ENCODE data around the gene MDP1.
A peak's percentile ranks its signal among the peaks of the same experiment; 100 is the strongest.
"Not testable (repeated sequence)": the region's sequence is repeated elsewhere in the genome, so short reads cannot be mapped to it uniquely, and the experiment has no call there.

MDP1 gene

GRCh38 chr14:24231263-24232120, 15.6 kb upstream of the MDP1 start:
- no peak for DNase-seq

DNA sequence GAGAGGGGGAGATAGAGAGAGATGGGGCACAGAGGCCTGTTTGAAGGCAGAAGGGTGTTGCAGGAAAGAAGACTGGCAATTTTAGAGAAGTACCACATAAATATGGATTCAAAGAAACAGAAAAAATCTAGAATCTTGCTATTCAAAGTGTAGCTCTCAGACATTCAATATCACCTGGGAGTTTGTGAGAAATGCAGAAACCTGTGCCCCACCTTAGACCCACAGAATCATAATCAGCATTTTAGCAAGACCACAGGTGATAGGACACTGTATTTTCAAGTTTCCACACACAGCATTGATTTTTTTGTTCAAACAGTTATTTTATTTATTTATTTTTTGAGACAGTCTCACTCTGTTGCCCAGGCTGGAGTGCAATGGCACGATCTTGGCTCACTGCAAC, 13.0 kb upstream of the MDP1 start:
- no peak for DNase-seq

DNA sequence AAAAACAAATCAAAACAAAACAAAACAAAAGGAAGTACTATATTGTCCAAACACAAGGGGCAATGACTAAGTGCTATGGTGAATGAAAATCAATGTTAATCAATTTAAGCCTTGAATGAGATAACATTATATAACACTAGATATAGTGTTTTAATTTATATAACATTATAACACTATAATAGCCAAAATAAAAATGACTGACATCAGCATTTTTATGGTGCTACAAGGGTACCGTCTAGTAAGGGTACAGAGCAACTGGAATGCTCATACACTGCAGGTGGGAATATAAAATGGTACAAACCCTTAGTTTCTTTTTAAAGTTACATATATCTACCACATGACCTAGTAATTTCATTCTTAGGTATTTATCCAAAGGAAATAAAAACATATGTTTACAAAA, 10.6 kb upstream of the MDP1 start:
- no peak for DNase-seq

DNA sequence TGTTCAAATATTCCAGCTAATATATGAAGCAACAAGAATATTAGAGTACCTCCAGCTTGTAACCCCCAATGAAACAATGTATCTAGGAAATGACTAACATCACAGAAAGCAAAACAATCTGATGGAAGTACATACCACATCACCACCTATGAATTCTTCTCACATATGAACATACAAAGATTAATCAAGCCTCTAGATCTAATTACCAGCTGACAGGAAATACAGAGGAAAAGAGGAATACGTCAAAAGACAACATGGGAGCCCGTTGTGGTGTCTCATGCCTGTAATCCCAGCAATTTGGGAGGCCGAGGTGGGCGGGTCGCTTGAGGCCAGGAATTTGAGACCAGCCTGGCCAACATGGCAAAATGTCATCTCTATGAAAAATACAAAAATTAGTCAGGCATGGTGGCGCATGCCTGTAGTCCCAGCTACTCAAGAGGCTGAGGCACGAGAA, 8.8 kb upstream of the MDP1 start:
- DNase-seq, result no peak

DNA sequence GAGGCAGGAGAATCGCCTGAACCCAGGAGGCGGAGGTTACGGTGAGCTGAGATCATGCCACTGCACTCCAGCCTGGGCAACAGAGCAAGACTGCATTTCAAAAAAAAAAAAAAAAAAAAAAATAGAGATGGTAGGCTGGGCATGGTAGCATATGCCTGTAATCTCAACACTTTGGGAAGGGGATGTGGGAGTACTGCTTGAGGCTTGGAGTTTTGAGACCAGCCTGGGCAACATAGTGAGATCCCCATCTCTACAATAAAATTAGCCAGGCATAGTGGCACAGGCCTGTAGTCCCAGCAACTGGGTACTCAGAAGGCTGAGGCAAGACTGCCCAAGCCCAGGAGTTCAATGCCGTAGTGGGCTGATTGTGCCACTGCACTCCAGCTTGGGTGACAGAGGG, 7.1 kb upstream of the MDP1 start:
- DNase-seq, result not testable (repeated sequence)

DNA sequence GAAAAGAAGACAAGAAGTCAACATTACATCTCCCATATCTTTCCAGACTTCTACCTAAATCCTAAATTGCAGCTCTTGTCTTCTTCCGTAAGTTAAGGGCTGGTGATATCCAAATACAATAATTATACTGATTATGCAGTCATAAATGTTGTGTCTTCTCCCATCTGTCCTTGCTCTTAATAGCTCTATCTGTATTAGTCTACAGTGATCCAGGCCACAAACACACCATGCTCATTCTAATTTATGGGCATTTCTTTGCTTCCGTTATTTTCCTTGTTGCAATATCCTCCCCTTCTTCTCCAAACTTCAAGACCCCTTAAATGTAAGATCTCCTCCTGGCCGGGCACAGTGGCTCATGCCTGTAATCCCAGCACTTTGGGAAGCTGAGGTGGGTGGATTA, 3.7 kb upstream of the MDP1 start:
- DNase-seq, result no peak

- DNase-seq, result no peak
These were observed 3.2 kb upstream of the MDP1 start for GRCh38 chr14:24219080-24219479.

DNA sequence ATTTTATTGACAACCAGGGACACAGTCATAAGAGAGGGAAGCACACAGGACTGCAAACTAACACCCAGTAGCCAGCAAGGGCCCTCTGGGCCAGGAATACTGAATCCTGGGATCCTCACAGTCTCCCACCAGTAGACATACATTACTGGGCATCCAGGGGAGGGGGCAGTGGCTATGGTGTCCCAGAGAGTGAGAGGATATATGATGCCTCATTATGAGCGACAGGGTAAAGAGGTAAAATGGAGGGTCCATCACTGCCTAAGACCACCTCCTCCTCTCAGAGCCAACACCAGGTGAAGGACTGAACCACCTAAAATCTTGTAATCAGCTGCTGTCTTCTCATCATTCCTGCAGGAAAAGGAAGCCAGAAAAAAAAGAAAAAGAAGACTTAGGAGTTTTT, 1.0 kb upstream of the MDP1 start:
- not testable (repeated sequence) for DNase-seq

DNA sequence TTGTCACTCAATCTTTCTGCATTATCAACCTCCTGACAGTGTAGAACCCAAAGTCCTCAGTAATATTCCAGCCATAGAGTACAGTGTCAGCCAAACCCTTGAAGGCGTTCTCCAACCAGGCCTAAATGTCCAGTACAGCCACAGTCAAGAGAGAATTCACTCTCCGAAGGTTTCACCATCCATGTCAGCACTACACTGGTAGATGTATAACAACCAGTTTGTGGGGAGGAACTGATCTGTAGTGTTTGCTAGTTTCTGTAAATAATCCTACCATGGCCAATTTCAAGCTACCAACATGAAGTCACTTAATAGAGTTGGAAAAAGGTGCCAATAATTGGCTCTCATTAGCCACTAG, 456 bp upstream of the MDP1 start:
- DNase-seq, result no peak

GRCh38 chr14:24213866-24214662, 1.8 kb downstream of the MDP1 start:
- no peak for DNase-seq

DNA sequence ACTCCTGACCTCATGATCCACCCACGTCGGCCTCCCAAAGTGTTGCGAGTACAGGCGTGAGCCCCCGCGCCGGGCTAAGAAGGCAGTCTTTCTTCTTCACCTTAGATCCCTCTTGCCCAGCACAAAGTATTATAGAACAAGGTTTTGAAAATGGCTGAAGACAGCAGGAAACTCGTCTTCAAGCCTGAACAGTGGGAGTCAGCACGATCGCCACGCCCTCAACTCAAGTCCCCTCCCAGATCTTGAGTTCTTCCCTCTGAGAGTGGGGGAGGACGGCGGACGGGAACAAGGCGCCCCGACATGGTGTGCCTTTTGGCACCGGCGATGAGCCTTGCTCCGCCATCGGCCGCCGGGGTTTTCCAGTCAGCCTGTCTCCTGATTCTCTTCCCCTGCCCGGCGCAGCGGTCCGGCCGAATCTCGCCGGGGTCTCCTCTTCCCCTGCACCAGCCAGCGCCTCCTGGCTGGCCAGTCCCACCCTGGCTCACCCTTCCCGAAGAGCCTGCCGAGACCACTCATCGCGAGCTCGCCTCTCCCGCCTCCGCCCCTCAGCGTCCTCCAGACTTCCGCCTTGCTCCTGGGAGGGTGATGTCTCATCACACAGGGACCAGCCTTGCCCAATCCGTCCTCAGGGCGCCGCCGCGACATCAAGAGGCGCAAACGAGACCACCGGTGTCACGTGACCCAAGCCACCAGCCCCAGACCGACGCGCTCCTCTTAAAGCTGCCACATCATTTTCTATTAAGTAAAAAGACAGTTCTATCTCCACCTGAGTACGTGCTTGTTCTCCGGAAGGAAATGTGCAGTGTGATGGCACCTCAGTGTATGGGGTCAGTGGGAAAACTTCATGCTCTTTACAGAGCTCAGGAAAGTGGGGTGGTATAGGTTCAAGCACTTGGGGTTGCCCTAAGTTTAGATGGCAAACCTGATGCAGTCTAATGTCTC, 2.7 kb downstream of the MDP1 start, which contains the start of gene CHMP4A:
CHMP4A (minus strand) TSS at position 565 of the 942 bp plus-strand sequence; CDS start at position 516, 49 bp downstream.
- peak; percentile 95 for DNase-seq

- no peak for DNase-seq
These were observed 4.6 kb downstream of the MDP1 start for GRCh38 chr14:24211311-24211710.

DNA sequence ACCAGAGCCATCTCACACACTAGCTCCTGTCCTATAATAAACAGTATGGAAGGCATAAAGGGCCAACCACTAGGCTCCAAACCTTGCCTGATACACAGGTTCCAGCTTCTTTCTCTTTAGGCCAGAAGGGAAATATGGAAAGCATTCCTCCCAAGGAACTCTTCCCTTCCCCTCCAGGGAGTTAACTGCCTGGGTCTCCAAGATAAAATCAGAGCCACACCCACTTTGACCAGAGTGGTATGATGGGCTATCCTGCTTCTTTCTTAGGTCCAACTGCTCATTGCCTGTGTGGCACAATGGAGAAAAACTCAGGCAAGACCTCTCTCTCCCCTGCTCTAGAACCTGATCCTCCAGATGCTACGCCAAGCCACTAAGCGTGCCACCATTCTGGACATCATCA, 8.2 kb downstream of the MDP1 start:
- DNase-seq, result no peak

DNA sequence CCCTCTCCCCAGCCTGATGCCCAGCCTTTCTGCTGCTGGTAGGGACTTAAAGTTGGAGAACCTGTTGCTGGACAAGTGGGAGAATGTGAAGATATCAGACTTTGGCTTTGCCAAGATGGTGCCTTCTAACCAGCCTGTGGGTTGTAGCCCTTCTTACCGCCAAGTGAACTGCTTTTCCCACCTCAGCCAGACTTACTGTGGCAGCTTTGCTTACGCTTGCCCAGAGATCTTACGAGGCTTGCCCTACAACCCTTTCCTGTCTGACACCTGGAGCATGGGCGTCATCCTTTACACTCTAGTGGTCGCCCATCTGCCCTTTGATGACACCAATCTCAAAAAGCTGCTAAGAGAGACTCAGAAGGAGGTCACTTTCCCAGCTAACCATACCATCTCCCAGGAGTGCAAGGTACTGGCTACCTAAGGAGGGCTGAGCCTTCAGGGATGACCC, 8.7 kb downstream of the MDP1 start:
- no peak for DNase-seq

DNA sequence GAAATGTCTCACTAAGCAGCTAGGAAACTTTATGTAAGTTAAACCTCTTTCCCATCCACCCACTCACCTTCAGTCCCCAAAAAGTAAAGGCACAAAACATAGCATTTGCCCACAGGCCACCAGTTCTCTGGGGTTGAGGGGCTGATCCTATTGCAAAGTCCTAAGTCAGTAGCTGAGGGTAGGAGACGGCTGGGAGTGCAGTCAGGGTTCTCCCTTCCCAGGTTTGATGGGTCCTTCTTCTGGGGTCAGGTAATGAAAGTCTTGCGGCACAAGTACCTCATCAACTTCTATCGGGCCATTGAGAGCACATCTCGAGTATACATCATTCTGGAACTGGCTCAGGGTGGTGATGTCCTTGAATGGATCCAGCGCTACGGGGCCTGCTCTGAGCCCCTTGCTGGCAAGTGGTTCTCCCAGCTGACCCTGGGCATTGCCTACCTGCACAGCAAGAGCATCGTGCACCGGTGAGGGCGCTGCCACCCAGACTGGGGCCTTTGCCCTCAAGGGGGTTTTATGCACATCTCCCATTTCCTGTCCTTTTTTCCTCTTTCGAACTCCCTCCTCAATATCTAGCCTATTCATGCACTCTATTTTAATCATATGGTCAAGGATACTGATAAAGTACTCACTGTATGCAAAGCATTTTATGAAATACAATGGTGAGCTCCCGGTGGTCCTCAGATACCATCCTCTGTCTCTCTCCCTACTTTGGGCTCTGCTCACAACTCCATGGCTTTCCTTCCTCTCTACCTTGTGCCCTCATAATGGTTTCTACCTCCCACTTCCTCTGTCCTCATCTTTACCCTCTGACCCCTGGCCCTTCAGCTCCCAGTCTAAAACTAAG, 9.4 kb downstream of the MDP1 start:
- DNase-seq, result no peak

DNA sequence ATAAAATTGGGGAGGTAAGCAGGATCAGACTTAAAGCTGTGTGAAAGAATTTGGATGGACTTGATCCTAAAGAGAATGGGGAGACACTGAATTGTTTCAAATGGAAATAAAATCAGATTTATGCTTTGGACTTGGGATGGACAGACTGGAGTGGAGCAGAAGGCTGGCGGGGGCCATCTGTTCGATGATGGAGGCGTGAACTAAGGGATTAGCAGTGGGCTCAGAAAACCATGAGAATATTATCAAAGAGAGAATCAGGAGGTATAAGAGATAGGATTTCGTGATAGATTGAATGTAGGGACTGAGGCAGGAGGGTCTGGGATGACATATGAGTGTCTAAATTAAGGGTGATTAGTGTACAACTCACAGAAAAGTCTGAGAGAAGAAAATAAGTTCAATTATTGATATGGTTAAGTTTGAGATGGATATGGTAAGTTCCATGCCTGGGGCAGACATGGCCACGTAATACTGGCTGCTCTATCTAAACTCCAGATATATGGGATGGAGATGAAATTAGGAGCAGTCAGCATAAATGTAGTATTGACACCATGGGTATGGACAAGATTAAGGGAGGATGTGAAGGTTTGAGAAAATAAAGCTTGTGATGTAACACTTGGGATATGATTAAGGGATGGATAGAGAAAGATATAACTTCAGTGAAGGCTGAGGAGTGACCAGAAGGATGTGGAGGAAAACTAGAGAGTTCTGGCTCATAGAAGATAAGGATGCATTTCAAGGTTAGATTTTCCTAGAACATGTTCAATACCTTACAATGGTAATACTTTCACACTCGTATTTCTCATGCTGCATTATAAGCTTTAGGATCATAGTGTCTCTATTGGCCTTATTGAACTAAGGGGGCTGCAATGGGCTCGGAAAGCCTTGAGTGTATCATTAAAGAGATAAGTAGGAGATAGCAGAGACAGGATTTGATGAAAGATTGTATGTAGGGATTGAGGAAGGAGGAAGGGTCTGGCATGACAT, 11.4 kb downstream of the MDP1 start:
- no peak for DNase-seq

- DNase-seq, result not testable (repeated sequence)
These were observed 12.5 kb downstream of the MDP1 start for GRCh38 chr14:24203249-24203886.

GRCh38 chr14:24202538-24202937, 13.3 kb downstream of the MDP1 start:
- DNase-seq, result not testable (repeated sequence)

- DNase-seq, result no peak
These were observed 16.9 kb downstream of the MDP1 start for GRCh38 chr14:24198814-24199524.
